A673 (cell line): Measurements from ENCODE around the gene HOOK2.

Experiments
- EZH2 ChIP-seq: fragments of 200-600 bp; sonication (generic); IDR thresholded peaks from 2 replicates; pipeline ENCODE4 v1.6.1; 2017; ENCODE audit warnings: borderline replicate concordance, low read depth, mild to moderate bottlenecking, mixed read lengths, antibody characterized with exemption, low read length; ENCODE audit not compliant: poor library complexity, severe bottlenecking
- TF ChIP-seq, protein P1 (sequence below): fragments of 300-800, 200-600 bp; sonication (generic); conservative IDR thresholded peaks from 2 replicates; pipeline ENCODE4 v1.5.1; 2017; ENCODE audit warnings: low read depth, mild to moderate bottlenecking, antibody characterized with exemption, low read length, moderate library complexity, mixed read lengths

DNA sequence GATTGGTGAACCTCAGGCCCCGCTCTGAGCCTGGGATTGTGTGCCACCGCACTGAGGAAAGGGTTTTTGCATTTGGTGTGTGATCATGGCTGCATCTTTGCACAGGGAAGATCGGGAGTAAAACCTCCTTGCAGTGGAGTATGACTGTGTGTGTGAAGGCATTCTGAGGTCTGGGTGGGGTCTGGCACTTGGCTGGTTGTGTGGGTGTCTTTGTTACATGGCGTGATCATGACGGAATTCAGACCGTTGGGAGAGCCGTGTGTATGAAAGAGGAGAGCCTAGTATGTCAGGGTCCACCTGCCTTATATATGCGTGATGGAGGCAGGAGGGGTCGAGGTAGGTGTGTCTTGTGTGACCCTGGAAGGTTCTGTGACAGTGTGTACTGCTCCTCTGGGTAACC is 24.5 kb downstream of the HOOK2 start:
- no peak for TF ChIP-seq EZH2
- TF ChIP-seq, protein P1, sequence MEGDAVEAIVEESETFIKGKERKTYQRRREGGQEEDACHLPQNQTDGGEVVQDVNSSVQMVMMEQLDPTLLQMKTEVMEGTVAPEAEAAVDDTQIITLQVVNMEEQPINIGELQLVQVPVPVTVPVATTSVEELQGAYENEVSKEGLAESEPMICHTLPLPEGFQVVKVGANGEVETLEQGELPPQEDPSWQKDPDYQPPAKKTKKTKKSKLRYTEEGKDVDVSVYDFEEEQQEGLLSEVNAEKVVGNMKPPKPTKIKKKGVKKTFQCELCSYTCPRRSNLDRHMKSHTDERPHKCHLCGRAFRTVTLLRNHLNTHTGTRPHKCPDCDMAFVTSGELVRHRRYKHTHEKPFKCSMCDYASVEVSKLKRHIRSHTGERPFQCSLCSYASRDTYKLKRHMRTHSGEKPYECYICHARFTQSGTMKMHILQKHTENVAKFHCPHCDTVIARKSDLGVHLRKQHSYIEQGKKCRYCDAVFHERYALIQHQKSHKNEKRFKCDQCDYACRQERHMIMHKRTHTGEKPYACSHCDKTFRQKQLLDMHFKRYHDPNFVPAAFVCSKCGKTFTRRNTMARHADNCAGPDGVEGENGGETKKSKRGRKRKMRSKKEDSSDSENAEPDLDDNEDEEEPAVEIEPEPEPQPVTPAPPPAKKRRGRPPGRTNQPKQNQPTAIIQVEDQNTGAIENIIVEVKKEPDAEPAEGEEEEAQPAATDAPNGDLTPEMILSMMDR, result no peak
